PC-3 (cell line): ENCODE measurements around the gene TNIP1.

Source experiments
- CTCF ChIP-seq: fragments of 300-600 bp; sonication (generic); conservative IDR thresholded peaks from 2 replicates; pipeline ENCODE4 v1.5.1; 2017; ENCODE audit warnings: antibody characterized with exemption, low read depth, mild to moderate bottlenecking, low read length
- EZH2 ChIP-seq: fragments of 300-600 bp; sonication (generic); IDR thresholded peaks from one replicate; pipeline ENCODE4 v1.6.1; 2017; ENCODE audit warnings: antibody characterized with exemption, mild to moderate bottlenecking, low read length; ENCODE audit not compliant: unreplicated experiment

DNA sequence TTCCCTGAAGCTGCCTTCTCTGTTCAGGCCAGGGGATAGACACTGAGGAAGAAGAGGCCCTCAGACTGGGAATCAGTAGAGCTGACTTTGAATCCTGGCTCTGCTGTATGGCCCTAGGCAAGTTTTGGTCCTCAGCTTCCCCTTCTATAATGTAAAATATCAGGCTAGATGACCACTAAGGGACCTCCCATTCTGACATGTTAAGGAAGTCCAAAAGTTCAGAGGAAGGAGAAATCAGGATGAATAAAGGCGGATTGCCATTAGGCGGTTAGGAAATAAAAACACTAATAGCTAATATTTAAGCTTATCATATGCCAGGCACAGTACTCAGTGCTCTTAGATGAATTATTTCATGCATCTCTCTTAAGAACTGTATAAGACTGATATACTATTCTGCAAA is 8.9 kb upstream of the TNIP1 start:
- no peak for TF ChIP-seq CTCF
- no peak for TF ChIP-seq EZH2
